ENCODE data around the gene ARRB1. TPM values are rescaled to one million over a fixed set of nuclear protein-coding genes. Genes with fewer than 3 reads are reported as not detected.

The ARRB1 gene
- polyA plus RNA-seq, 1 donor: 16.2 TPM

DNA sequence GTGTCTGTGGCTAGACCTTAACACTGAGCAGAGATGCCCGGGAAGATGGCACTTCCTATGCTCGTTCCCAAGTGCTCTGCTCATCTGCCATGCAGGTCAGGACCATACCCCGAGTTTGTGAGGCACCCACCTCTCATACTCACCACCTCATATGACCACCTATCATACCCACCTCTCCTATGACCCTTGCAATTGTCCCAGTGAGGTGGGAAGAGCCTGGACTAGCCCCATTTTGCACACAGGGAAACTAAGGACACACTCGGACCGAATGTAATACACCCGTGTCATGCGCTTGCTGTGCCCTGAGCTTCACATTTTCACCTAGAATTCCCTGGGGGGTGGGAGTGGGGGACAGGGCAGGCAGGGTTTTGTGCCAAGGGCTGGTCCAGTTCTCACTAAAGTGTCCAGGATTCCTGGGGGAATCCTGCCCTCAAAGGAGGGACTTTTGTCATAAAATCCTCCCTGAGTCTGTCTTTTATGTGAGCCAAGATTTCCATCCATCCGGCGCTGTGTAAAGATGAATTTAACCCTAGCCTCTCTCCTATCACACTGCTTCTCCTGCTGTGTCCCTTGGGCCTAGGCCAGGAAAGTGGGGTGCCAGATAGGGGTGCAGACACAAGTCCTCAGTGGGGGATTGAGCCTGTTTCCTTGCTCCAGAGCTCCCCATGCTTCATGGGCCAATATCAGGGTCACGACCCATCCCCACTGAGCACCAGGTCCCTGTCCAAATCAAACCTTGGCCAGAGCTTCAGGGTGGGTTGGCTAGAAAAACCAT is 90.9 kb downstream of the ARRB1 start:
- DNase-seq (ENCODE audit: low read depth): no peak

DNA sequence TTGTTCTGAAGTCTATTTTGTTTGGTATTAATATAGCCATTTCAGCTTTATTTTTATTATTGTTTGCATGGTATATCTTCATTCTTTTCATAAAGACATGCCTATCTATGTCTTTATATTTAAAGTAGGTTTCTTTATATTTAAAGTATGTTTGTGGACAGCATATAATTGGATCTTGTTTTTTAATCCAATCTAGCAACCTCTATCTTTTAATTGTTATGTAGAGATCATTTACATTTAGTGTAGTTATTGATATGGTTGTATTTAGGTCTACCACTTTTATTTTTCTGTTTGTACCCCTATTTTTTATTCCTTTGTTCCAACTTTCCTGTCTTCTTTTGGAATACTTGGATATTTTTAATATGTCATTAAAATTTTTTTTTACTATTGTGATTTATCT is 97.1 kb downstream of the ARRB1 start:
- no peak for DNase-seq (ENCODE audit: low read depth)

DNA sequence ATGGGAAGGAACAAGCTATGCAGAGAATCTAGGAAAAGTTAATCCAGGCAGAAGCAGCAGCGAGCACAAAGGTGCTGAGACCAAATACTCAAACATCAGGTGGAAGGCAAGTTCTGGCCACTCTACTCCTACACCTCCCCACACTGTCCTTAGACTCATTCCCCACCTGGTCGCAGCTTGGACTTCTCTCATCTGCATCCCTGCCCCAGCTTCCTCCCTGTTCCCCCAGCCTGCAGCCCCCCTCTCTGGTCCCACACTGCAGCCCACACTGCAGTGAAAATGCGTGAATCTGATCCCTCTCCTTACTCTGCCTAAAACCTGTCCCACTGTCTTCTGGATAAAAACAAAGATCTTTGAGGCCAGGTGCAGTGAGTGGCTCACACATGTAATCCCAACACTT is 101.8 kb downstream of the ARRB1 start:
- no peak for DNase-seq (ENCODE audit: low read depth)

DNA sequence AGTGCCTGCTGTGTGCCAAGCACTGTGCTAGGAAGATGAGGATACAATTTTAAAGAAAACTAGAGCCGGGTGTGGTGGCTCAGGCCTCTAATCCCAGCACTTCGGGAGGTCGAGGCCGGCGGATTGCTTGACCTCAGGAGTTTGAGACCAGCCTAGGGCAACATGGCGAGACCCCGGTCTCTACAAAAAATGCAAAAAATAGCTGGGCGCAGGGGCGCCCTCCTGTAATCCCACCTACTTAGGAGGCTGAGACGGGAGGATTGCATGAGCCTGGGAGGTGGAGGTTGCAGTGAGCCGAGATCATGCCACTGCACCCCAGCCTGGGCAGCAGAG is 102.6 kb downstream of the ARRB1 start:
- DNase-seq (ENCODE audit: low read depth): no peak

DNA sequence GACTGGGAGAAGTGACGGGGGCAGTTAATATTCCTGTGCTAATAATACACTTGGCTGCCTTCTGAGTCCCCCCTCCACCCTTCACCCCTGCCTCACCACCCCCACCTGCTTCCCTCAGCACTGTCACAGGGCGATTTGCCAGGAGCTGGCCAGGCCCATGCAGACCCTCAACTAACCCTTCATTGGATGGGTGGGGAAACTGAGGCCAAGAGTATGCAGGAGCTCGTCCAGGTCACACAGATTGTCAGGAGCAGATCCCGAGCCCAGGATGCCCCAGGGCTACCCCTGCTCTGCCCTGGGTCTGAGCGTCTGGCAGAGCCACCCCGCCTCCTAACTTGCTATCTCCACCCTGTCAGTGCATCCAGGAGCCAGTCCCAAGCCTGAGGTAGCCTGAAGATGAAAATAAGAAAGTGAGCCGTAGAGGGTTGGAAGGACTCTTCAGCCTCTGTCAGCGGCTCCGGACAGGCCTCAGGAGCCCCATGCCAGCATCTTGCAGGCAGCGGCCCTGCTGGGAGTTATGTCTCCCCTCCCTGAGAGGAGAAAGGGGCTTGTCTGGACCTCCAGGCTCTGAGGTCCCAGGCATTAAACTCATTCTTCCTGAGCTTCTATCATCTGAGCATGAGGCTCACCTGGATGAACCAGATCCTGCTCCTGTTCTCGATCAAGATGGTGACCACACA is 104.7 kb downstream of the ARRB1 start:
- DNase-seq (ENCODE audit: low read depth): no peak

DNA sequence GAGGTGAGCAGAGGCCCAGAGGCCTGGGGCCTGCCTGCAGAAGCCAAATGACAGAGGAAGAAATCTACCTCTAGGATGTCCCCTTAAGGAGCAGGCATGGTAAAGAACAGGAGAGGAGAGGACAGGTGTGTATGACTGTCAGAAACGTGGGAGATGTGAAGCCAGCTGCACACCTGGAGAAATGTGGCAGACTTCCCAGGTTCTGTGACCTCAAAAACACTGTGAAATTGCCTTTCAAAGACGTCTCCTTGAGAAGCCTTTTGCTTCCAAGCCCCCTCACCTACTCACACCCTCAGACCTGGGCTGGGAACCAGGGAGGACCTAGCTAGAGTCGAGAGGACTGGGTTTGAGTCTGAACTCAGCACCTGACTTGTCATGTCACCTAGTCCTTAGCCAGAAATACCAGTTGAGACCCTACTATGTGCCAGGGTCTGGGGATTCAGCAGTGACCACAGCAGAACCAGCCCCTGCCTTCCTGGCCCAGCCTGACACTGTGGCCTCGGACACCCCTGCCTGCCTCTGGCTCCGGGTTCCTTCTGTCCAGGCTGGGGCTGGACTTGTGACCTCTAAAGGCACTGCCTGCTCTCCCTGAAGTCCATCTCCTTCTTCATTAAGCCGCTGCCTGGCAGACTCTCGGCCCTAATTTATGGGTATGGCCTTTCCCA is 105.3 kb downstream of the ARRB1 start:
- no peak for DNase-seq (ENCODE audit: low read depth)

DNA sequence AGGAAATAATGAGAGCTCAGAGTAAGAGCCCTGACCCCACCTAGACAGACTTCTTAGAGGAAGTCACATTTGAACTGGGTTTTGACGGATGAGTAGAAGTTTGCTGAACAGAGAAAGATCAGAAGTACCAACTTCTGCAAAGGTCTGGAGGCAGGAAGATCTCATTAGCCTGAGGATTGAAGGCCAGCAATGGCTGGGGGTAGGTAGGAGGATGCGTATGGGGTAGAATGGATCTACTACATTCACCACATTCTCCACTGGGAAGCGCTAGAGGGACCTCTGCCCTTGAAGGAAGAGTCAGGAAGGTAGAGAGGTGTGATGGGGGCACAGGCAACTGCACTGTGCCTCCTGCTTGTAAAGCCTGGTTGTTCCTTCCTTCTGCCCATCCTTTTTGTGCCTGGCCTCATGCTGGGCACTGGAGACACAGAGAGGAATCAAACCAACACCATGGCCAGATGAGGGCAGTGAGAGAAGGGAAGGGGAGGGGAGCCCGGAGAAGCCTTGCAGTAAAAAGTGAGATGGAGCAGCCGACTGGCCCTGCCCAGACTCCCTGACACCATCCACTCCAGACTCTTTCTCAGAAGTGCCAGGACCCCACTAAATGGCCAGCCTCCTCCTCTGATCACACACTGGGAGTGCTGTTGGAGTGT is 106.0 kb downstream of the ARRB1 start:
- no peak for DNase-seq (ENCODE audit: low read depth)

DNA sequence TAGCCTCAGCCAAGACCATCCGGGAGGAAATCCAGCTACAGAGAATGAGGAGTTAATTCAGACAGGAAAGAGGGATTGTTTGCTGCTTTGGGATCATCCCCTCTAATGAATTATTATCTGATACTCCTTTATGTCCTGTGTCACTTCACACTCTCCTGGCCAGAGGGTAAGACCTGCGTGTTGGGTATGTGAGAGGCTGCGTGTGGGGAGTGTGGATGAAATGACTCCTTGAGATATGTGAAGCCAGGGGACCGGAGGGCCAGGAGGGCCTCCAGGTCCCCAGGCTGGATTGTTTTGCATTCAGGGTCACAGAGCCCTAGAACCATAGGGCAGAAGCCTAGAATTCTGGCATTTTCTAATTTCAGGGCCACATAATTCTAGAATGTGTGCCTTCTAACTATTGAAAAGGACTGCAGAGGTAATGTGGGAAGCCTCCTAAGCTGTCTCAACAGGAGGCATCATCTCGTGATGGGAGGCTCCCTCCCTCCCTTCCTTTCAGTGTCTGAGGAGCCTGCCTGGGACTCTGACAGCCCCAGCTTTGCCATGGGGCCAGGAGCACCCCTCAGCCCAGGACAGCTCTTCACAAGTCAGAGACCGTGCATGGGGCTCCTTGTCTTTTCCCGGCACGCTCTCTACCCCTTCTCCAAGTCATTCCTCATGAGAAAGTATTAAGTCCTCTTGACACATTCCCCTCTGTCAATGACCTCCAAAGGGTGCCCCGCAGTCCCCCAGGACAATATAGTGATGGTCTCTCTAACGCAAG is 107.2 kb downstream of the ARRB1 start:
- DNase-seq (ENCODE audit: low read depth): no peak

DNA sequence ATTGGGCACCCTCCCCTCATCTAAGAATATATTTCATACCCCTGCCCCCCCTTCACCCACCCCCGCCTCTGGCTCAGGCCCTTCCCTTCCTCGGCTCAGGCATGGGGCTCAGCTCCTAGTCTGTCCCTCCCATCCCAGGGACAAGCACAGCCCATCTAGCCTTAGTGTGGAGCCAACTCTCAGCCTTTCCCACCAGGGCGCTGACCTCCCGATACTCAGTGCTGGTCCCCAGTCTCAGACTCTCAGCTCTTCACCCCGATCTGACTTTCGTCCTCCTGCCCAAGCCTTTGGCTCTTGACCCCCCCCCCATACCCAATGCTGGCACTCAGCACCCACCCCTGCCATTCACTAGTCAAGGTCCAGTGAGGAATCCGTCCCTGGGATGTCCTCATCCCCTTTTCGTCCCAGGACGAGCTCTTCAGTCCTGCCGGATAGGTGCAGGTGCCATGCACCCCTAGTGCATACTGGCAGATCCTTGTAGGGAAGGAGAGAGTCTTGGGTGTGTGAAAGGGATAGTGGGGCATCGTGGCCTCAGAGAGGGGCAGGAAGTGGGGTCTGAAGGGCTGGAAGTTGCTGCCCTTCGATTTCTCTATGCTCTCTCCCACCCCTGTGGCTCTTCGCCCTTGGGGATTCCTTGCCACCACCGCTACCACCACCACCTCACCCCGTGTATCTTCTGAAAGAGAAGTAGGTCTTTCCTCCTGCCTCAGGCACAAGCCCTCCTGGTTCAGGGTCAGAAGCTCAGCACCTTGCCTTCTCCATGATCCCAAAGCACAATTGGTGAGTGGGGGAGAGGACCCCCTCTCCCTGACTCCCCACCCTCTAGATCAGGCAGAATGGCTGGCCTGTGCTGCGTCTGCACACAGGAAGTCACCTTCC is 108.5 kb downstream of the ARRB1 start:
- no peak for DNase-seq (ENCODE audit: low read depth)

DNA sequence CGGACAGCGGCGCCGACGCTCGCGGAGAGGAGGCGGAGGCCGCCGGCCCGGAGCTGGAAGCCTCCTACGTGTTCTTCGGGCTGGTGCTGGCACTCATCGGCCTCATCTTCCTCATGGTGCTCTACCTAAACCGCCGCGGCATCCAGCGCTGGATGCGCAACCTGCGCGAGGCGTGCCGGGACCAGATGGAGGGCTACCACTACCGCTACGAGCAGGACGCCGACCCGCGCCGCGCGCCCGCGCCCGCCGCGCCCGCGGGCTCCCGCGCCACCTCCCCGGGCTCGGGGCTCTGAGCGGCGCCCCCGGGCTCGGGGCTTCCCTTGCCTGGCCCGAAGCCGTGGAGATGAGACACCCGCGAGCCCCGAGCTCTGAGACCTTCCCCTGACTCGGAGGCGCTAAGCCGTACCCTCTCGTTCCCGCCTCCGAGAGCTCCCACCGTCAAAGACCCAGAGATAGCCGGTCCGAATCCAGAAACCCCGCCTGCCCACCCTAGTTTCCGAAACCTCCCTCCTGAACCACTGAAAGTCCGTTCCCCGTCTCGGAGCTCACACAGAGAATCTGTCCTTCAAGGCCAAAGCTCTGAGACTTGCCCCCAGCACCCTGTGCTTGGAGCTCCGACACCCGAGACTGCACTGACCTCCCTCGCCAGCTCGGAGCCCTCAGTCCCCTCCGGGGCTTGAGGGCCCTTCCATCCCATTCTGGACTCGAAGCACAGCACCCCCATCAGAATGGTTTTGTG is 109.4 kb downstream of the ARRB1 start:
- no peak for DNase-seq (ENCODE audit: low read depth)

DNA sequence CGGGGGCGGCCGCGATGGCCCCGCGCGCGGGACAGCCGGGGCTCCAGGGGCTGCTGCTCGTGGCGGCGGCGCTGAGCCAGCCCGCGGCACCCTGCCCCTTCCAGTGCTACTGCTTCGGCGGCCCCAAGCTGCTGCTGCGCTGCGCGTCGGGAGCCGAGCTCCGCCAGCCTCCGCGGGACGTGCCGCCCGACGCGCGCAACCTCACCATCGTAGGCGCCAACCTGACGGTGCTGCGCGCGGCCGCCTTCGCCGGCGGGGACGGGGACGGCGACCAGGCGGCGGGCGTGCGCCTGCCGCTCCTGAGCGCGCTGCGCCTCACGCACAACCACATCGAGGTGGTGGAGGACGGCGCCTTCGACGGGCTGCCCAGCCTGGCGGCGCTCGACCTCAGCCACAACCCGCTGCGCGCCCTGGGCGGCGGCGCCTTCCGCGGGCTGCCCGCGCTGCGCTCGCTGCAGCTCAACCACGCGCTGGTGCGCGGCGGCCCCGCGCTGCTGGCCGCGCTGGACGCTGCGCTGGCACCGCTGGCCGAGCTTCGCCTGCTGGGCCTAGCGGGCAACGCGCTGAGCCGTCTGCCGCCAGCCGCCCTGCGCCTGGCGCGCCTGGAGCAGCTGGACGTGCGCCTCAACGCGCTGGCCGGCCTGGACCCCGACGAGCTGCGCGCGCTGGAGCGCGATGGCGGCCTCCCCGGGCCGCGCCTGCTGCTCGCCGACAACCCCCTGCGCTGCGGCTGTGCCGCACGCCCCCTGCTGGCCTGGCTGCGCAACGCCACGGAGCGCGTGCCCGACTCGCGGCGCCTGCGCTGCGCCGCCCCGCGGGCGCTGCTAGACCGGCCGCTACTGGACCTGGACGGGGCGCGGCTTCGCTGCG is 110.2 kb downstream of the ARRB1 start:
- peak; percentile 78 for DNase-seq (ENCODE audit: low read depth)

DNA sequence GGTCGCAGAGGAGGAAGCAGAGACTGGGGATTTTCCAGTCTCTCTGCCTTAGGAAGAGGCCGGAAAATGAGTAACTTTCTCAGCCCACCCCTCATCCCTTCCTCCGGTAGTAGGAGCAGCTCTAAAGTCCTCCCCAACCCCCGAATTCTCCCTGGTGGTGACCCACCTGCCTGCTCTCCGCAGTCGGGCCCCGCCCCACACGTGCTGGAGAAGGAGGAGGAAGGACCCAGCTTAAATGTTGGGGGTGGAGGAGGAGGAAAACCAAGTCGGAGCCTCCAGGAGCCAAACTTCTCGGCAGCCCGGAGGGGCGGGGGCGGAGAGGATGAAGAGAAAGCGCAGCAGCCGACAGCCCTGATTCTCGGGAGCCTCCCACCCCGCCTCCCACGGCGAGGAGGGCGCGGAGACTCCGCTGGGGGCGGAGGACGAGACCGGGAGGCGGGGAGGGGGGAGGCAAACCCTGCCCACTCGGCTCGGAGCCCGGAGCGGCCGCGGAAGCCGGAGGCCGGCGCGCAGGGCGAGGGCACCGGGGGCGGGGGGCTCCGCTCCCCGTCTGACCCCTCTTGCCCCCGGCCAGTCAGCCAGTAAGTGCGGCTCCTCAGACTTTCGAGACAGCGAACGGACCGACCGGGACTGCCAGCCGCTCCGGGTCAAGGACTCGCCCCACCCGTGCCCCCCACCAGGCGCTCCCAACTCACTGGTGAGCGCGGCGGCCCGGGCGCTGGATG is 111.0 kb downstream of the ARRB1 start, which contains the start of gene TPBGL:
TPBGL (plus strand) TSS at position 464 of the 725 bp plus-strand sequence. CDS start 276 bp downstream, outside the sequence.
- DNase-seq (ENCODE audit: low read depth): no peak

DNA sequence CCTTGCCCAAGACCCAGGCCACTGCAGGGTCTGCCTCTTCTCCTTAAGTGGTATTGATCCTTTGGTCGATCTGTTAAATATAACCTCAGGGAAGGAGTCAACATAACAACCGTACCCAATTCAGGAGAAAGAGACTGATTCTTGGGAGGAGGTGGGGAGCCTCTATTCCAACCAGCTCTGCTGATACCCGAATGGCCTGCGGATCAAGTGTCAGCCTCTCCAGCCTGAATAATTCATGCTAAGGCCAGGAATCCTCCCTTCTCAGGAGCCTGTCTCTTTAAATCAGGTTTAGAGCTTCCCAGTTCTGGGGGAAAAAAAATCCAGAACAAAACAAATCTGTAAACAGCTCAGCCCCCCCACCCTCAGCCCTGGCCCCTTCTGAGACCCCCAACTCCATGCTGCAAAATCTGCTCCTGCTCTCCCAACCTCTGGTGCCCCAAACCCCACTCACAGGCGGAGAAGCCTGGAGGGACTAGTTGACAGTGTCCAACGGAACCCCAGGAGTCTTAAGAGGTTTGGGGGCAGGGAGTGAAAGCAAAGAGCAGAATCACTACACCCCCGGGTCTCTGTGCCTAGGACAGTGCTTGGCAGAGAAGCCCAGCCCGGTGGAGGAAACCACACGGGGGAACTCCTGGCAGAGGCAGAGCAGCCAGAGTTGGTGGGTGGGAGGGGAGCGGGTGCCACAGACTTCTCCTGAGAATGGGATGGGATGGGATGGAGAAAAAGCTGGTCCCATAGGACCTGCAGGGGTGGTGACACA is 111.8 kb downstream of the ARRB1 start:
- no peak for DNase-seq (ENCODE audit: low read depth)

DNA sequence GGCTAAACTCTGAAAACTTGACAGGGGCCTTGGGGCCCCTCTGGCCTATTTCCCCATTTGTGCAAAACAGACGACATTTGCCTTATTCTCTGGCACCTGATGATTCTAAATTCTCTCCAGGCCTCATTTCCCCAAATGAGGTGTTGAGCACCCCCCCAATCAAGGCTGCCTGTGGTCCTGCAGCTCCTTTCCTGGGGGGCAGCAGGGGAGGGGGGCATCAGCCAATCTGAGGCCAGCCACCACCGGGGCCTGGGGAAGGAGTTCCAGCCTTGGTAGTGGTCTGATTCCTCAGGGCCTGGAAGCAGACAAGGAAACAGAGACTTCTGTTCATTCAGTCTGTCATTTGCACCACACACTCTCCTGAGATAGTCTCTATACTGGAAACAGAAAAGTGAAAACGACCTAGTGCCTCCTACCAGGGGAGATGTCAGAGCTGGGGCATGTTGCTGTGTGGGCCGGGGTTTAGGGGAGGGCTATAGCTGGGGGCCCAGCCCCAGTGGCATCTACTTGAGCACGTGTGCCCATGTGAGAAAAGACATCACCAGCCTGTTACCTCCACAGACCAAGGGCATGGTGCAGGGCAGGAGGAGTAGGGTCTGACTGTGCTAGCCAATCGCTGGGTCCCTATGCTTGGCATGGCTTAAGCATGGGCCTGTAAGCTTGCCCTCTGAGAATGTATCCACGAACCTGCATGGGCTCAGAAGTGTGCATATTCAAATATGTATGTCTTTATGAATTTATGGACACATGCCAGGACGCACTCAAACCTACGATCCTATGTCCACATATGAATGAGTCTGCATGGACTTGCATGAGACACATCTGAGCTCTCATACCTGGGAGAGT is 112.6 kb downstream of the ARRB1 start:
- DNase-seq (ENCODE audit: low read depth): no peak

DNA sequence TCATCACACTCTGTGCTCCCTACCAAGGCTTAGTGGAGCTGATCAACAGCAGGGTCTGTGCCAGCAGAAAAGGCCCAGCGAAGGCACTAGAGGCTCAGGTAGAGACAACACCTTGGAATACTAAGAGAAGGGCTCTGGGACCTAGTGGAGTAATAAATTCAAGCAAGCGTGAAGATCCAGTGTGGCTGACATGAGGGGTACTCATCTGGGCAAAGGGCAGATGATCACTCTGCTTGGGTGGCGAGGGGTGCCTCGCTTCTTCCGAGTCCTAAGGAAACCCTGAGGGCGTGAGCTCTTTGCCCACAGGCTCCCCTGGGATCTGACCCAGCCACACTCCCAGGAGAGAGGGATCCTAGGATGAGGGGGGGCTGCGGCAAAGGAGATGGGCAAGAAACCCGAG is 114.4 kb downstream of the ARRB1 start:
- no peak for DNase-seq (ENCODE audit: low read depth)

DNA sequence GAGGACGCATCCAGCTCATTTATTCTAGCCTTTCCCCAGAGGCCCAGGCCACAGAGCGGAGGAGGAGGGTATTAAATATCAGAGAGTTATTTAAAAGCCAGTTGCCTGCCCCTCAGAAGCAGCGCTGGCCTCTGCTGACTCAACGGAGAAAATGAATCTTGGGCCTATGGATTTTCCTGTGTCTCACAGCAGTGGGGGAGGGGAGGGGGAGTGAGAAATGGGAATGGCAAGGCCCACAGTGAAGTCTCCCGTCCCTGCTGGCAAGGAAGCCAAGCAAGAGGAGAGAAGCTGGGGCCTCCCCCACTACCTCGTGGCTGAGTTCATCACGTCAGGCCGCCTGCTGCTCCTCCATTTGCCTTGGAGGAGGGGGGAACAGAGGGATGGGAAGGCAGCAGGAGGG is 115.4 kb downstream of the ARRB1 start:
- DNase-seq (ENCODE audit: low read depth): no peak
